Measurements from ENCODE around the gene MIPEP.

DNA sequence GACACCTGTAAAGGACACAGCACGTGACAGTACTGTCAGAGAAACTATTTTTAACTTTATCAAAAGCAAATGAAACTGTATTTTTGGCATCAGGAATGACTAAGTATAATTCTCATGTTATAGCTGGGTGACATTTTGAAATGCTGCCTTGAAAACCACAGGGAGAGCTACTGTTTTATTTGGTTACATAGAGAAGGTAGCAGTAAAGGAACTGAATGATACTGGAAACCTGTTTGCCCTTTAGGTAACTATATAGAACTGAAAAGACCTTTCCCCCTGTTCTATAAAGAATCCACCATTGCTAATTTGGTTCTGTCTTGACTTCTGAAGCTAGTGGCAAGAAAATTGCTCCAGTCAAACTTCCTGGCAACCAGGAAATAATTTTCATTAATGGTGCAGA, 39.1 kb downstream of the MIPEP start:
- TF ChIP-seq, protein P1, sequence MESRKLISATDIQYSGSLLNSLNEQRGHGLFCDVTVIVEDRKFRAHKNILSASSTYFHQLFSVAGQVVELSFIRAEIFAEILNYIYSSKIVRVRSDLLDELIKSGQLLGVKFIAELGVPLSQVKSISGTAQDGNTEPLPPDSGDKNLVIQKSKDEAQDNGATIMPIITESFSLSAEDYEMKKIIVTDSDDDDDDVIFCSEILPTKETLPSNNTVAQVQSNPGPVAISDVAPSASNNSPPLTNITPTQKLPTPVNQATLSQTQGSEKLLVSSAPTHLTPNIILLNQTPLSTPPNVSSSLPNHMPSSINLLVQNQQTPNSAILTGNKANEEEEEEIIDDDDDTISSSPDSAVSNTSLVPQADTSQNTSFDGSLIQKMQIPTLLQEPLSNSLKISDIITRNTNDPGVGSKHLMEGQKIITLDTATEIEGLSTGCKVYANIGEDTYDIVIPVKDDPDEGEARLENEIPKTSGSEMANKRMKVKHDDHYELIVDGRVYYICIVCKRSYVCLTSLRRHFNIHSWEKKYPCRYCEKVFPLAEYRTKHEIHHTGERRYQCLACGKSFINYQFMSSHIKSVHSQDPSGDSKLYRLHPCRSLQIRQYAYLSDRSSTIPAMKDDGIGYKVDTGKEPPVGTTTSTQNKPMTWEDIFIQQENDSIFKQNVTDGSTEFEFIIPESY (CRISPR knock-in tag; IDR thresholded peaks at IDR 0.05) = no peak
- TF ChIP-seq ZFX (CRISPR knock-in tag; IDR thresholded peaks at IDR 0.05) = no peak
- TF ChIP-seq RAD21 (CRISPR knock-in tag; conservative IDR thresholded peaks at IDR 0.05 in 1 of 2, IDR thresholded peaks at IDR 0.05 in 1 of 2) = no peak
- no peak for TF ChIP-seq MCM3 (IDR thresholded peaks at IDR 0.05)
- TF ChIP-seq NR2C1 (IDR thresholded peaks at IDR 0.05) = no peak
- no peak for TF ChIP-seq NR2C1 (tag; IDR thresholded peaks at IDR 0.05)
- no peak for TF ChIP-seq HDAC1 (IDR thresholded peaks at IDR 0.05)
- TF ChIP-seq GTF2A2 (tag; IDR thresholded peaks at IDR 0.05) = no peak

All from K562 (cell line).